Nephron progenitor cell (in vitro differentiated cells): ENCODE data around the gene TEAD1.

Experiments
- DNase-seq: peaks from one replicate; pipeline ENCODE4 v3.0.0; 2021
- H3K27ac Mint-ChIP-seq: 2 replicates; pipeline ENCODE4 v1.8.0; 2021; ENCODE audit warnings: mild to moderate bottlenecking, moderate library complexity, mixed read lengths
- H3K27me3 Mint-ChIP-seq: 2 replicates; pipeline ENCODE4 v1.8.0; 2021; ENCODE audit warnings: mild to moderate bottlenecking, low read depth, mixed read lengths; ENCODE audit not compliant: poor library complexity
- H3K36me3 Mint-ChIP-seq: 2 replicates; pipeline ENCODE4 v1.8.0; 2021; ENCODE audit warnings: low read depth, mixed read lengths
- H3K4me1 Mint-ChIP-seq: 2 replicates; pipeline ENCODE4 v1.8.0; 2021; ENCODE audit warnings: mixed read lengths
- H3K4me3 Mint-ChIP-seq: 2 replicates; pipeline ENCODE4 v1.8.0; 2021; ENCODE audit warnings: mild to moderate bottlenecking, moderate library complexity, mixed read lengths
- H3K9me3 Mint-ChIP-seq: 2 replicates; pipeline ENCODE4 v1.8.0; 2021; ENCODE audit warnings: mild to moderate bottlenecking, moderate library complexity, mixed read lengths
- CTCF ChIP-seq: fragments of 200-600 bp; sonication (generic); IDR thresholded peaks from 2 replicates; pipeline ENCODE4 v1.5.0; 2021; ENCODE audit warnings: antibody characterized with exemption

Gene TEAD1

GRCh38 chr11:12775955-12776354, 101.7 kb downstream of the TEAD1 start:
- no peak overlapping the region for H3K4me3 Mint-ChIP-seq
- H3K27ac Mint-ChIP-seq = peak overlapping the region; percentile 14
- H3K9me3 Mint-ChIP-seq = peaks cover 12% of the 10 kb centered on the region
- peaks cover 33% of the 10 kb centered on the region for H3K4me1 Mint-ChIP-seq
- DNase-seq = no peak
- no peaks in the 10 kb centered on the region for H3K27me3 Mint-ChIP-seq
- no peak for TF ChIP-seq CTCF
- peaks cover 26% of the 10 kb centered on the region for H3K36me3 Mint-ChIP-seq

- Mint-ChIP-seq H3K4me1 (peaks cover 35% of the 10 kb centered on the region), H3K9me3 (peaks cover 12% of the 10 kb centered on the region), H3K27ac (no peak overlapping the region), H3K27me3 (no peaks in the 10 kb centered on the region), H3K36me3 (peaks cover 38% of the 10 kb centered on the region), H3K4me3 (no peak overlapping the region)
- TF ChIP-seq CTCF = no peak
- no peak for DNase-seq
Observed at GRCh38 chr11:12777208-12777874, 103.1 kb downstream of the TEAD1 start.

GRCh38 chr11:12778240-12778905, 104.2 kb downstream of the TEAD1 start:
- no peak for DNase-seq
- no peak overlapping the region for H3K4me3 Mint-ChIP-seq
- H3K36me3 Mint-ChIP-seq = peaks cover 43% of the 10 kb centered on the region
- H3K4me1 Mint-ChIP-seq = peaks cover 42% of the 10 kb centered on the region
- TF ChIP-seq CTCF = no peak
- no peaks in the 10 kb centered on the region for H3K27me3 Mint-ChIP-seq
- no peak overlapping the region for H3K27ac Mint-ChIP-seq
- peaks cover 12% of the 10 kb centered on the region for H3K9me3 Mint-ChIP-seq

- DNase-seq = no peak
- Mint-ChIP-seq H3K36me3 (peaks cover 37% of the 10 kb centered on the region), H3K27me3 (no peaks in the 10 kb centered on the region), H3K27ac (peak overlapping the region; percentile 31), H3K4me1 (peaks cover 56% of the 10 kb centered on the region), H3K9me3 (peaks cover 11% of the 10 kb centered on the region), H3K4me3 (no peak overlapping the region)
- TF ChIP-seq CTCF = no peak
Observed at GRCh38 chr11:12783765-12784164, 109.5 kb downstream of the TEAD1 start.

GRCh38 chr11:12784445-12784844, 110.2 kb downstream of the TEAD1 start:
- Mint-ChIP-seq H3K4me3 (no peak overlapping the region), H3K9me3 (peaks cover 5% of the 10 kb centered on the region)

More at GRCh38 chr11:12784445-12784844, 110.2 kb downstream of the TEAD1 start:
- Mint-ChIP-seq H3K36me3 (peaks cover 31% of the 10 kb centered on the region), H3K27ac (peak overlapping the region; percentile 31), H3K27me3 (no peaks in the 10 kb centered on the region), H3K4me1 (peaks cover 58% of the 10 kb centered on the region)
- TF ChIP-seq CTCF = no peak
- DNase-seq = no peak
